Muscle layer of duodenum (tissue), 2 donors: ENCODE measurements around the gene PTPRN2.

Experiments used
- H3K27ac ChIP-seq: one replicate; pipeline ENCODE4 v1.7.0; 2013; ENCODE audit warnings: mild to moderate bottlenecking, low read length
- H3K27me3 ChIP-seq: one replicate; pipeline ENCODE4 v1.7.0; 2013; ENCODE audit warnings: low read depth, mild to moderate bottlenecking, control low read depth, low read length
- H3K36me3 ChIP-seq, 2 donors: one replicate each; pipeline ENCODE4 v1.7.0; 2013; ENCODE audit warnings: low read length in 2 of 2, control low read depth in 1 of 2, mild to moderate bottlenecking in 1 of 2; ENCODE audit not compliant: insufficient read depth in 2 of 2, control insufficient read depth in 1 of 2
- H3K4me1 ChIP-seq, 2 donors: one replicate each; pipeline ENCODE4 v1.7.0; 2013; ENCODE audit warnings: low read length in 2 of 2, mild to moderate bottlenecking in 2 of 2, control low read depth in 1 of 2, moderate library complexity in 1 of 2; ENCODE audit not compliant: insufficient read depth in 2 of 2, control insufficient read depth in 1 of 2
- H3K4me3 ChIP-seq, 2 donors: one replicate each; pipeline ENCODE4 v1.7.0; 2013; ENCODE audit warnings: low read length in 2 of 2, low read depth in 1 of 2, mild to moderate bottlenecking in 1 of 2
- H3K9me3 ChIP-seq, 2 donors: one replicate each; pipeline ENCODE4 v1.7.0; 2013; ENCODE audit warnings: low read length in 2 of 2, control low read depth in 1 of 2, mild to moderate bottlenecking in 1 of 2; ENCODE audit not compliant: control insufficient read depth in 1 of 2
- donor health status: healthy.

PTPRN2 gene

DNA sequence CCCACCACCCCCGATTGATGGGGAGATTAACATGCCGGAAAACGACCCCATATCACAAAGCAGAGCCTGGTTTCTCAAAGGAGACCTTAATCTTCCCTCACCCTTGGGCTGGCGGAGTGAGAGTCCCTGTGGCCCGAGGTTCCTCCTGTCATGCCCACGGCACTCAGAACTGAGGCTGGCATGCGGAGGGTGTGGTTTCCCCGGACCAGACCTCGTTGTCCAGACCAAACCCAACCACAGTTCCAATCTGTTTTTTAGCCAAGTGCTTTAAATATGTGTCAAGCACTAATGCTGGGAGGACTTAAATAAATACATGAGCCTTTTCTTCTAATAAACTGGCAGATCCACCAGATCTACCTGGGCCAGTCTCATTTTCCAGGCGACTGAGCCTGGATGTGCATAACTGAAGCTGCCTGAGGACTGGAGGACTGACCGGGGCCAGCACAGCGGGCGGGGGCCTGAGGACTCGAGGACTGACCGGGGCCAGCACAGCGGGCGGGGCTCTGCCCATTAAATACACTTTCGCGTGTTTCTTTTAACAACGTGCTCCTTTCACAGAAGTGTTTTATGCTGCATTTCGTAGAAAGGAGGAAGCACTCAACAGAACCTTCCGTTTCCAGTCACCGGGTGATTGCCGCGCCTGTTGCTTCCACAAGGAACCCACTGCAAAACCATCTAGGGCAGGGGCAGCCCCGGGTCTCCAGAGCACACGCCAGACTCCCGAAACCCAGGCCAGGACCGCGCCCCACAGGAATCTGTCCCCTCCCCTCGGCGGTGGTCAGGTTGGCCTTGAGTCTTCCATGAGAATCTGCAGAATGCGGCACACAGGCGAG lies 334.6 kb downstream of the PTPRN2 start:
- no peaks in the 10 kb centered on the region for H3K9me3 ChIP-seq
- H3K4me1 ChIP-seq = no peaks in the 10 kb centered on the region
- no peaks in the 10 kb centered on the region for H3K27me3 ChIP-seq
- no peak overlapping the region for H3K27ac ChIP-seq
- no peaks in the 10 kb centered on the region for H3K36me3 ChIP-seq
- H3K4me3 ChIP-seq = no peak overlapping the region

DNA sequence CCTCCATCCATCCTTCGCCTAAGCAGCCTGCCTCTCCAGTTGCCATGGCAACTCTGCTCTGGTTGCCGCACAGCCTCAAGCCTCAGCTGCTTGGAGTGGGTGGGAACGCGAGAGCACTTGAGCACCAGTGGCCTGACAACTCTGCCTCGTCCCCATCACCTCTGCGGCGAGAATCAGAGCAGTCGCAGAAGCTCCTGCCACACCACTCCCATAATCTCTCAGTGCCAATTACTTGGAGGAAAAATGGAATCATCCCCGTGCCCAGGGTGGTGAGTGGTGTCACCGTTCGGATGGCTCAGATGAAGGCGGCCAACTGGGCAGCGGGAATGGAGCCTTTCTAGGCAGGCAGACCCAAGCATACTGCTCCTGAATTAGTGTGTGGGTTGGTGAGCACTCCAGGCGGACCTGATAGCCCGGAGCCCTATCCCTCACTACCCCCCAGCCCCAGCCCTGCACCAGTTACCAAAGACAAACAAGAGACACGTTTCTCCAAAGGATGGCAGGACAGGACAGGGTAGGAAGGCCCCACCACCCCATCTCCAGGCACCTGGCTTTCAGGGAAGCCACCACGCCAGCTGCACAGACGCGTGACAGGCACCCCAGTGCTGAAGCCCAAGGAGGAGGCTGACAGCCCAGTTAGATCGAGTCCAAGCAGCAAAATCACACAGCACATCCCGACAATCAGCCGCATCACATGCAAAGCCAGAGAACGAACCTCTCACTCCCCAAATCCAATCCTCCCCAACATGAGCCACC lies 335.4 kb downstream of the PTPRN2 start:
- no peaks in the 10 kb centered on the region for H3K27me3 ChIP-seq
- H3K4me3 ChIP-seq = no peak overlapping the region
- H3K9me3 ChIP-seq = no peaks in the 10 kb centered on the region
- no peak overlapping the region for H3K27ac ChIP-seq
- no peaks in the 10 kb centered on the region for H3K4me1 ChIP-seq
- H3K36me3 ChIP-seq = no peaks in the 10 kb centered on the region

DNA sequence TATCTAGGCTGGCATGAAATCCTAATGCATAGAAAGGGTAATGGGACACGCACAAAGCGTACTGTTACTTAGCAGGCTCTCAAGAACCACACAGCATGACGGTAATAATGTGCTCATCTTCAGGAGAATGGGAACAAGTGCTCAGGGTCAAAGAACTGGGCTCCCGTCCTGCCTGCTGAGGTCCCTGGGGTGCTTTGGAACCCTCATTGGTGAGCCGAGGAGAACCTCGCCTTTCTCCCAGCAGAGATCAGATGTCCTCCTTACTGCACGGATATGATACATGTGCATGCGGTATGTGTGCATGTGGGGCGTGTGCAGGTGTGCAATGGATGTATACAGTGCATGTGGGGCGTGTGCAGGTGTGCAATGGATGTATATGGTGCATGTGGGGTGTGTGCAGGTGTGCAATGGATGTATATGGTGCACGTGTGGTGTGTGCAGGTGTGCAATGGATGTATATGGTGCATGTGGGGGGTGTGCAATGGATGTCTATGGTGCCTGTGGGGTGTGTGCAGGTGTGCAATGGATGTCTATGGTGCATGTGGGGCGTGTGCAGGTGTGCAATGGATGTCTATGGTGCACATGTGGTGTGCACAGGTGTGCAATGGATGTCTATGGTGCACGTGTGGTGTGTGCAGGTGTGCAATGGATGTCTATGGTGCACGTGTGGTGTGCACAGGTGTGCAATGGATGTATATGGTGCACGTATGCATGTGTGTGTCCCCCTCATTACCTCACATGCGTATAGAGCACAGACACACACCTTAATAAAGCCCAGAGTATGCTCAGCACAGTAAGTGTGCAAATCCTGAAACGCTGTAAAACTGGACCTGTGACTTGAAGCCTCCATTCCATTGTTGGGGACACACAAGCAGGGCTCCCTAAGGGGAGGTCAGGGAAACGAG lies 336.3 kb downstream of the PTPRN2 start:
- Histone ChIP-seq H3K36me3 (no peaks in the 10 kb centered on the region), H3K27ac (no peak overlapping the region), H3K4me1 (no peaks in the 10 kb centered on the region), H3K27me3 (no peaks in the 10 kb centered on the region), H3K4me3 (no peak overlapping the region), H3K9me3 (no peaks in the 10 kb centered on the region)

DNA sequence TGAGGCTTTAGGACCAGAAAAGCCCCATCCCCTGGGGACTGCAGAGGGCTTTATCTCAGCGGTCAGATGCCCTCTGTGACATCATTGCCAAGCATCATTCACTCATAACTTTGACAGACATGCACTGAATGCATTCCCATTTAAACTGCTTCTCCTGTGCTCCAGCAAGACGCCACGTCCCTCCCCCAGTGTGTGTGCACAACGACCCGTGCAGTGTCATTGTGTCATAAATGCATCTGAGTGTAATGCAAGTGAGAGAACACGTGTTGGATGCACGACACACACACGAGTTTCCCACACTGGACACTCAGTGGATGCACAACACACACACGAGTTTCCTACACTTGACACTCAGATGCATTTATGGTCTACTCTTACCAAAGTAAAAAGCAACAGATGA lies 337.9 kb downstream of the PTPRN2 start:
- no peaks in the 10 kb centered on the region for H3K36me3 ChIP-seq
- H3K4me1 ChIP-seq = no peaks in the 10 kb centered on the region
- no peaks in the 10 kb centered on the region for H3K9me3 ChIP-seq
- no peaks in the 10 kb centered on the region for H3K27me3 ChIP-seq
- H3K27ac ChIP-seq = no peak overlapping the region
- H3K4me3 ChIP-seq = no peak overlapping the region

DNA sequence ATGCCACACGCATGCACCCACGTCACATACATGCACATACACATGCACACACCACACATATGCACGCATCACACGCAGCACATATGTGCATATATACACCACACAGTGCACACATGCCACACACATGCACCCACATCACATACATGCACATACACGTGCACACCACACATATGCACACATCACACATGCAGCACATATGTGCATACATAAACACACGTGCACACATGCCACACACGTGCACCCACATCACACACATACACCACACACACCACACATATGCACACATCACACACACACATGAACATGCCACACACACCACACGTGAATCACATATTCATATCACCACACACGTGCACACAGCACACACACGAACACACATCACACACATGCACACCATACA lies 338.8 kb downstream of the PTPRN2 start:
- no peaks in the 10 kb centered on the region for H3K9me3 ChIP-seq
- no peaks in the 10 kb centered on the region for H3K27me3 ChIP-seq
- H3K4me3 ChIP-seq = no peak overlapping the region
- H3K4me1 ChIP-seq = no peaks in the 10 kb centered on the region
- no peak overlapping the region for H3K27ac ChIP-seq
- H3K36me3 ChIP-seq = no peaks in the 10 kb centered on the region

DNA sequence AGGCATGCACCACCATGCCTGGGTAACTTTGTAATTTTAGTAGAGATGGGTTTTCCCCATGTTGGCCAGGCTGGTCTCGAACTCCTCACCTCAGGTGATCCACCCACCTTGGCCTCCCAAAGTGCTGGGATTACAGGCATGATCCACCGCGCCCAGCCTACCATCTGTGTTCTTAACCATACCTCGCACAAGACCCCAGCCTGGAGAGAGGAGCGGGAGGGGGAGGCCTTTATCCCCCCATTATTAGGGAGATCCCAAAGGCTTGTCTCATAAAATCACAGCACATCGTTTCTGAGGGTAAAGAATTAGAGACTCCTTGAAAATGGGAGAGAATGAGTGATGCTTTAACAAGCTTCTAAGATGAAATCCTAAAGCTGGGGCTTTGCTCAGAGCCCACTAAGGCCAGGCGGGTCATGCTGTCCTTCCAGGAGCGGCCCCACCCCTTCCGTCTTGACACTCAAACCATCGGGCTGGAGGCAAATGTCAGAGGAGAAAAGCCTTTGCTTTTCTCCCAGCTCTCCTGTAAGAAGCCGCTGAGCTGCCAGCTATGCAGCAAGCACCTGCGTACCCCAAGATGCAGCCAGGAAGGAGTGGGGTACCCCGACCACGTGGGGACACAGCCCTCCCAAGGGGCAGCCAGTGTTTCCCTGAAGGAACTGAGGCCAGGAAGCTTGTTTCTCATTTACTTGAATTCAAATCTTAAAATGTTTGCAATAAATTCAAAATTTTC lies 339.7 kb downstream of the PTPRN2 start:
- H3K4me3 ChIP-seq = no peak overlapping the region
- no peaks in the 10 kb centered on the region for H3K4me1 ChIP-seq
- no peaks in the 10 kb centered on the region for H3K36me3 ChIP-seq
- no peaks in the 10 kb centered on the region for H3K27me3 ChIP-seq
- H3K27ac ChIP-seq = no peak overlapping the region
- H3K9me3 ChIP-seq = no peaks in the 10 kb centered on the region

DNA sequence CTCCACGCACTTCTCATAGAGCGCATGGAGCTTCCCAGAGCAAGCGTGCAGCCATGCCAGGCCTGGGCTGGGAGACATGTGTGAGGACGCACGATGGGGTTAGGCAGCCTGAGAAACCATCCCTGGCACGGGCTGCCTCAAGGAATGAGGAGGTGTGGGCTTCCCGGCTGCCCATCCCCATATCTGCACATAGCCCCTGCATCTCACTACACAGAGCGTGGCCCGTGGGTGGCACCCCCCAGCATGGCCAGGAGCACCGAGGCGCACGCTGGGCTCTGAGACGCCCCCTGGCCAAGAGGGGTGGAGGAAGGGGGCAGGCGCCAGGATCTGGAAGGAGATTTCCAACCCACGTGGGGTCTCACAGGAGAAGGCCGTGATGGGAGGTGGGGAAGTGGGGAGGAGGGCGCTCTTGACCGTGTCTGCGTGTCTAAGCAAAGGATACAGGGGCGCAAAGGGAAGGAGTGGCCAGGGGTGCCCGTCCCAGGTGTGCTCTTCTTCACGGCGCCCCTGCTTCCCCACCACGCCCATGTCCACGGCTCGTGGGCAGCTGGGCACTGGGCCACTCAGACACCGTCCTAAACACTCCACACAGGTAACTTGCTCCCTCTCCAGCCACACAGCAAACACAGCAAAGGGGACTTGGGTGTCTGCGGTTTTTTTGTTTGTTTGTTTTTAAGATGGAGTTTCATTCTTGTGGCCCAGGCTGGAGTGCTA lies 340.5 kb downstream of the PTPRN2 start:
- Histone ChIP-seq H3K4me1 (no peaks in the 10 kb centered on the region), H3K36me3 (no peaks in the 10 kb centered on the region), H3K27me3 (no peaks in the 10 kb centered on the region), H3K4me3 (no peak overlapping the region), H3K27ac (no peak overlapping the region), H3K9me3 (no peaks in the 10 kb centered on the region)

DNA sequence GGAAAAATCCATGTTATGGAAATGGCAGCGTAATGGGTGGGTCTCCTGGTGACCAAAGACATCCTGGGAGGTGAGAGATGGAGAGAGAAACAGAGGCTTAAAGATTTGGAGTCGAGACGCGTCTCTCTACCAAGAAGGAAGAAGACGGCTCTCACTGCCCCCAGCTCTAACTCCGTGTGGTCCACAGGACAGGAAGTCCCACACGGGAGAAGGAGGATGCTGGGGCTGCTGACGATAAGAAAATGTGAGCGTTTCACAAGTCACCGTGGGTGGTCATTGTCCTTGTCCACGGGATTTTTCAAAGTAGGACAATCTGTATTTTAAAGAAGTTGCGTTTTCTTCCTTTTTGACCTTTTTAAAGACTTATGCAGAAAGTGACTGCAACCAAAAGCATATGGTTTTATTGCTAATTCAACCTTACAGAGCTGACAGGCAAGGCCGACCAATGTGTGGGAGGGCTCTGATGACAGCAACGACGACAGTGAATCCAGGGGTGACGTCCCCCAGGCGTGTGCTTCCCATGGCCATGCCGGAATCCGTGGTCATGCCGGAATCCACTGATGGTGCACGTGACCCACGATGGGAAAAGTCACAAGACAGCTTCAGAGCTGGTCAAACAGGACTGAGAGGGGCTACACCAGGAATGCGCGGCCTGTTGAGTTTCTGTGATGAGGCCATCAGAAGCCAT lies 341.2 kb downstream of the PTPRN2 start:
- H3K27ac ChIP-seq = no peak overlapping the region
- no peaks in the 10 kb centered on the region for H3K27me3 ChIP-seq
- no peaks in the 10 kb centered on the region for H3K9me3 ChIP-seq
- no peak overlapping the region for H3K4me3 ChIP-seq
- H3K36me3 ChIP-seq = no peaks in the 10 kb centered on the region
- no peaks in the 10 kb centered on the region for H3K4me1 ChIP-seq

DNA sequence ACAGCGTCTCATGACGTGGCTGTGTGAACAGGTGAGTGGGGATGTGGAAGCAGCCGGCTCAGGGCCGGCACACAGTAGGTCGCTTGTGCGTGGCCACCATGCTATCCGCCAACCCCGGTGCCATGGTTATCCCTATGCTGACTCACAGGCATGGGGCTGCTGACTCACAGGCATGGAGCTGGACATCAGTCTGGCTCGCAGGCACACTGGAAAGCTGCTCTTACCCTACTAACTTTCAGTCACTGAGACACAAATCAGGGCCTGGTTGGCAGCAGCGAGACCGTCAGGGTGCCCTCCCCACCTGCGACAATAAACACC lies 341.9 kb downstream of the PTPRN2 start:
- H3K36me3 ChIP-seq = no peaks in the 10 kb centered on the region
- no peaks in the 10 kb centered on the region for H3K9me3 ChIP-seq
- H3K27ac ChIP-seq = no peak overlapping the region
- H3K4me1 ChIP-seq = no peaks in the 10 kb centered on the region
- H3K27me3 ChIP-seq = no peaks in the 10 kb centered on the region
- no peak overlapping the region for H3K4me3 ChIP-seq
